Right ventricle myocardium superior (tissue), 1 donor: ENCODE measurements around the gene ADORA1. TPM values are rescaled to one million over a fixed set of nuclear protein-coding genes. Genes with fewer than 3 reads are reported as not detected.

Experiments
- ATAC-seq: fragments of 200-7000 bp; cut with Tn5 transposase; one replicate; pipeline ENCODE4 v1.9.1; 2020; ENCODE audit warnings: mild to moderate bottlenecking; ENCODE audit not compliant: poor library complexity
- DNase-seq: peaks from one replicate; pipeline ENCODE4 v3.0.0-alpha.2; 2020
- intact Hi-C: fragments of 100-400 bp; cut with DNase I; formaldehyde crosslinking; loops from one replicate; pipeline ENCODE4 v1.11.2; 2022
- long read RNA-seq: library from polyadenylated mRNA; unstranded; transcript quantifications from one replicate; pipeline ENCODE4 v2.0.0, GENCODE V29; 2021
- total RNA-seq: library from RNA; stranded (reverse); fragmentation: NEBNext Ultra II Directional; extraction: Animal tissue kit (Norgen Biotek cat#: 25700); gene quantifications from one replicate; pipeline ENCODE4 v1.2.1, GENCODE V29; 2021
- donor health status: DM: no; HTN: yes; CAD: no; lungs with severe emphysema.

The ADORA1 gene
- total RNA-seq, result 12.5 TPM
- long read RNA-seq, partial matches to known transcripts, result 43 of 45 reads
- long read RNA-seq, other reads (novel, unspliced or antisense), result 2 of 45 reads

- ATAC-seq (peak; percentile 88), DNase-seq (peak; percentile 81)
- intact Hi-C loops, result no loop called here
Measured at GRCh38 chr1:203127666-203128430, at the start of gene ADORA1. TSS of gene ADORA1 (plus strand) at chr1:203127726. CDS start at chr1:203128842, 1,116 bp downstream.

- intact Hi-C loops, result no loop called here
- DNase-seq (no peak), ATAC-seq (no peak)
Measured at GRCh38 chr1:203077956-203078355, 49.6 kb upstream of the ADORA1 start.

- ATAC-seq (no peak), DNase-seq (no peak)
- intact Hi-C loops, result no loop called here
Measured at GRCh38 chr1:203078478-203078877, 49.0 kb upstream of the ADORA1 start.

- DNase-seq, result no peak
- intact Hi-C loops, result no loop called here
- no peak for ATAC-seq
Measured at GRCh38 chr1:203080456-203080855, 47.1 kb upstream of the ADORA1 start.

GRCh38 chr1:203081465-203082230 lies 45.9 kb upstream of the ADORA1 start:
- intact Hi-C loops, result no loop called here
- DNase-seq (no peak), ATAC-seq (no peak)

GRCh38 chr1:203082231-203082505 lies 45.4 kb upstream of the ADORA1 start:
- no peak for ATAC-seq
- intact Hi-C loops, result no loop called here
- no peak for DNase-seq

GRCh38 chr1:203082571-203083462 lies 44.7 kb upstream of the ADORA1 start:
- intact Hi-C loops, result no loop called here
- DNase-seq, result no peak
- no peak for ATAC-seq

- intact Hi-C loops, result no loop called here
- no peak for ATAC-seq
- DNase-seq, result no peak
Measured at GRCh38 chr1:203083463-203083921, 44.0 kb upstream of the ADORA1 start.

GRCh38 chr1:203084588-203085527 lies 42.7 kb upstream of the ADORA1 start:
- DNase-seq (no peak), ATAC-seq (no peak)
- intact Hi-C loops, result no loop called here

GRCh38 chr1:203085528-203086406 lies 41.8 kb upstream of the ADORA1 start, which contains the start of gene MYOG:
TSS of gene MYOG (minus strand) at chr1:203086012. CDS start at chr1:203085961, 51 bp downstream.
- ATAC-seq (no peak), DNase-seq (no peak)
- intact Hi-C loops, result no loop called here

GRCh38 chr1:203086992-203087763 lies 40.3 kb upstream of the ADORA1 start:
- DNase-seq (no peak), ATAC-seq (no peak)
- intact Hi-C loops, result no loop called here

- ATAC-seq (no peak), DNase-seq (no peak)
- intact Hi-C loops, result no loop called here
Measured at GRCh38 chr1:203088441-203088840, 39.1 kb upstream of the ADORA1 start.

- intact Hi-C loops, result no loop called here
- ATAC-seq (no peak), DNase-seq (no peak)
Measured at GRCh38 chr1:203089001-203089650, 38.4 kb upstream of the ADORA1 start.

GRCh38 chr1:203089651-203090045 lies 37.9 kb upstream of the ADORA1 start:
- intact Hi-C loops, result no loop called here
- DNase-seq, result no peak
- no peak for ATAC-seq

- DNase-seq (no peak), ATAC-seq (no peak)
- intact Hi-C loops, result no loop called here
Measured at GRCh38 chr1:203090421-203091198, 36.9 kb upstream of the ADORA1 start.
